GM18519 (cell line): ENCODE measurements around the gene SLC35E1.
A peak's percentile ranks its signal among the peaks of the same experiment; 100 is the strongest.

ENCODE experiments used
- ATAC-seq: cut with Tn5 transposase; IDR thresholded peaks from one replicate; pipeline ENCODE4 v1.9.1; 2021; ENCODE audit warnings: mild to moderate bottlenecking, moderate library complexity; ENCODE audit not compliant: unreplicated experiment, low FRiP score

Gene SLC35E1

DNA sequence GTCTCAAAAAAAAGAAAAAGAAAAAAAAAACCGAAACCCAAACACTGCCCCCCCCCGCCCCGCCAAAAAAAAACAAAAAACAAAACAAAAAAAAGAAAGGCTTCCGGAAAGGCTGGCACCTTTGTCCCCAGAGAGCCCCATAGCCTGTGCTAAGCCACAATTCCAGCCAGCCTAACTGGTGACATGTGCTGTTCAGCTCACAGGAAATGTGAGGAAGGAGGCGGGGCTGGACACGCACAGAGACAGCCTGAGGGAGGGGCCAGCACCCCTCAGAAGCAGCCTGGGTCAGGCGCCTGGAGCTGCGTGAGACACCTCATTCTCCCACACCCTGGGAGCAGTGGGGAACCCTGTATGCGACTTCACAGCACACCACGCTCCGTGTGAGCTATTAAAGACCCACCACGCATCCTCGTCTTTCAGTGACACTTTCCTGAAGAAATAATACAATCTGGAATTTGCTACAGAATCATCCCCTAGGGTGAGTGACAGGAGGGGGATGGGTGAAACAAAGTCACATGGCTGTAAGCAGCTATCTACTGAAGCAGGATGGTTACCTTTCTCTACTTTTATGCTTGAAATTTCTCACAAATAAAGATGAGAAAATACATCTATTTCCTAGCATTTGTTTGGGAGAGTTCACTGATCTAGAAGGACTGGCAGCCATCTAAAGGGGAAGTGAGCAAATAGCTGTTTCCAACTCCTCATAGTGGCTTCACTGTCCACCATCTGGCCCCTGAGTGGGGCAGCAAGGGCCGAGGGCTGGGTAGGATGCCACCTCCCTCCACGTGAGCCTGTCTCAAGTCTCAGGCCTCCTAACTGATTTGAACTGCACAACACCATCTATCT is 12.3 kb upstream of the SLC35E1 start:
- ATAC-seq = peak; percentile 44

DNA sequence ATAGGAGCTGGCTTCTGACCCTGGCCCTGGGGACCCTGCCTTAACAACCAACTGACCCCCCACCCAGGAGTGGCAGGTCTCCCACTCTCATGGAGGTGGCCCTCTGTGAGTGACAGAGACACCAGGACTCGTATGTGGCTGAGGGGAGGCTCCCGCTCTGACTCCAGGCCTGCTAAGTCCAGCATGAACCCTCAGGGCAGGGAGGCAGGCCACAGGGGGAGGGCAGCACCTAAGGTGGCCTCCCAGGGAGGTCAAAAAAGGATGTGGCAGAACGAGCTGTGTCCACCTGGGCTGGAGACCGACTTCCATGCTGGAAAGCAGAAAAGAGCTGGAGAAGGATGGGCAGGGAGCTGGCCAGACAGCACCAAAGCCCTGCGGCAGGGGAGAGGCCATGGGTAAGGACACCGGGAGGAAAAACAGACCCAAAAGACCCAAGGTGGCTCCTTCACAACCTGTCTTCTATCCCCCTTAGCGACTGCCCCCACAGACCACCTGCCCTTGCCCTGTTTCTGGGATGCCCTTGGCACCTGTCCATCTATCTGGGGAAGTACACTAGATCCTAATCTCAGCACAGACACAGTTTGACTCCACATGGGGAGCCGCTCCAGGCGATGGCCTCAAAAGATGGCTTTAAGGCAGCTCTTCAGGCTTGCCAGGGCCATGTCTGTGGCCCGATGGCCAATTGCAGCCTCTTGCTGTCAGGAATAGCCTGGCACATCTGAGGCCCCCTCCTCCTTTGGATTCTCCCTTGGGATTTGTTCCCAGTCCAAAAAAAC is 10.5 kb upstream of the SLC35E1 start:
- ATAC-seq = no peak

DNA sequence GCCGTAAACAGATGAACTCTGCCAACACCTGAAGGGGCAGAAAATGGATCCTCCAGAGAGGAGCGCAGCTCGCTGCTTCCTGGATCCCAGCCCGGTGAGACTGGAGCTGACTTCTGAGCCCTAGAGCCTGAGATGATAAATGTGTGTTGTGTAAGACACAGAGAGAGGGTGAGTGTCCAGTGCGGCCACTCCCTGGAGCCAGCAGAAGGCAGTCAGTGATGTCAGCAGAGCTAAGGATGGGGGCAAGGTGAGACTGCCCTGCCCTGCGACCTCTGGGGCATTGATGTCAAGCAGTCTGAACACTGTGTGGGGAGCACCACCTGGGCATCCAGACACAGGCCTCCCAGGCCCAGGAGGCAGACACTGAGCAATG is 9.7 kb upstream of the SLC35E1 start:
- no peak for ATAC-seq

DNA sequence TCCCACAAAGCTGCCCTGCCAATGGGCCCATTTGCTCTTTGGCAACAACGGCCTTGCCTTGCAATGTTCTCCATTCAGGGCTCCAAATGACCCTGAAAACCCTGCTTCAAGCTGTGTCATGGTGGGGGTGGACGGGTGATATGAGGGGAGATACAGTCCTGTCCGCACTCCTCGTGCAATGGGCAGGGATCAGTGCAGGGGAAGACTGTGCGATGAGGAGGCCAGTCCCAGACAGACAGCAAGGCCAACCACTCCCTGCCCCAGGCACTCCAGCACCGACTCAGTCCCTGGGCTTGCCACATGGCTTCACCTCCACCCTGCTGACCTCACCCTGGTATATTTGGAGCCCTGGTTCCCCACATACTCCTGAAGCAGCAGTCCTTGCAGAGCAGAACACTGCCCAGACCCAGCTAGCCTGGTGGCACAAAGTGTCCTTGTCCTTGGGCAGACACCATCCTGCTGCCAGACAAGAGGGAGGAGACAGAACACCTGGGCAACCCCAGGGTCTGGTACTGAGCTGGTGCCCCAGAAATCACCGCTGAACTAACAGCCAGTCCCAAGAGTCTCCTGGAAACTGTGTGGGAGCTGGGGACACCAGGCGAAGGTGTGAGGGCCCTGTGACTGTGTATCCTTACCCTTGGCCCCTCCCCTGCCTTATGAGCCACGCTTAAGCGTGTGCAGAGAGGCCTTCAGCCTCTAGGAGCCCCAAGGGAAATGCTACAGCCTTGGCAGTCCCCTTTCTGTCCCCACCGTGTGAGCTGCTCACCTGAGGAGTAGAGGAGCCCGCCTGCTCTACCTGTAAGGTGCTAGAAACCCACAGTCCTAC is 9.1 kb upstream of the SLC35E1 start:
- ATAC-seq = no peak

DNA sequence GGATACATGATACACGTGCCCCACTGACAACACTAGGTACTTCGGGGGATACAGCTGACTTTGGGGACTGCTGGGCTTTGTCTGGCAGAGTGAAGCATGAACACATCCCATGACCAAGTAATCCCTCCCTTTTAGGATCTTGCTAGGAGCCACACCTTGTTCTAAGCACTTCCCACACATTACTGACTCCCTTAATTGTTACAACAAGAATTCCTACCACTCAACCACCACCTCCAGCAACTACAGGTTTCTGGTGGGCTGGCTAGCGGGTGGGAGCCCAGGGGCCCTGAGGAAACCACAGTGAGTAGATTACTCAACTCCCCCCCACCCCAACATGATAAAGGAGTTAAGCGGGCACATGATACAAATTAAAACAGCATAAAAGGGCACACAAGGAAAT is 7.2 kb upstream of the SLC35E1 start:
- no peak for ATAC-seq

DNA sequence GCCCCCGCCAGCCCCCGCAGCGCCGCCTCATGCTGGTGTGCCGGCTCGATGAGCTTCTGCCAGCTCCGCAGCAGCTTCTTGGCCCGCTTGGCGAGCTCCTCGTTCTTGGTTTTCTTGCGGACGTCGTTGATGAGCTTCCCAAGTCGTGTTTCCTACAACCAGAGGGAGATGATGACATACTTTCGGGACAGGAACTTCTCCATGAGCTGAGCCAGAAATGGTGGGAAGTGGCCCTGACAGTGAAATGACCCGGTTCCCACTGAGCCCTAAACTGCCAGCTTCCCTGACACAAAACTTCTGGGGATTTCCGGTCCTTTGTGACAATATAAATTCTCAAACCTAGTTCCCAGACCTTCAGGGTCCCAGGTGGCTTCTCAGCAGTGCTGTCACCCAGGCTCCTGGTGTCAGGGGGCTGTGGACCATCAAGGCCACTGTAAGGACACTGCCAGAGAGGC is 5.3 kb upstream of the SLC35E1 start:
- no peak for ATAC-seq

DNA sequence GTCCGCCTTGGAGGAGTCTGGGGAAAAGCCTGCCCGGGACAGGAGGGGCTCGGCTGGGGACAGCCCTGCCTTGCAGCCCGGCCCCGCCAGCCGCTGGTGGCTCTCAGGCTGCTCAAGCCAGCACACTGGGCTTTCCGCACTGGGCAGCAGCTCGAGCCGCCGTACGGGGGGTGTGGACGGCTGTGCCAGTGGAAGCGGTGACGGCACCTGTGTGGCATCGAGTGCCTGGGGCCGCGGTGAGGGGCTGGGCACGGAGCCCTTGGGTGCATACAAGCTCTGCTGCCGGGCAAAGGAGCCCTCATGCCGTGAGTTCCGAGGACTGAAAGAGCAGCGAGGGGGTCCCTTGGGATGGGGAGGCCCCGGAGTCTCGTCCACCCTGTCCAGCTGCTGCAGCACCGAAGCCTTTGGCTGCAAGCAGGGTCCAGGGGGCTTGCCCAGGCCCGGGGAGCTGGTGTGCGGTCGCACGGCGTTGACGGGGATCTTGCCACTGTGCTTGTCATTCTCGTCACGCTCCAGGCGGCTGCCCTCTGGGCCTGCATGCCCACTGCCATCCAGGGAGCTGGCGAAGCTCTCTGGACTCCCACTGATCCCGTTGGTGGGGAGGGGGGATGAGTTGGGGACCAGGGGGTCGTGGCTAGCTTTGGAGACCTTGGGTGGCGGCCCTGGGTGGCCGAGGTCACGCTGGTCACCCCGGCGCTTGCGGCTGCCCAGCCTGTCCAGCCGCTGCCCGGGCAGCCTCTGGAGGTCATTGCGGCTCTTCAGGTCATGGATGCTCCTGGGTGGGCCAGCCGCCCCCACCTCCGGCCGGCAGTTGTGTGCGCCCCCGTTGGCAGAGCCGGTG is 4.7 kb upstream of the SLC35E1 start:
- no peak for ATAC-seq

DNA sequence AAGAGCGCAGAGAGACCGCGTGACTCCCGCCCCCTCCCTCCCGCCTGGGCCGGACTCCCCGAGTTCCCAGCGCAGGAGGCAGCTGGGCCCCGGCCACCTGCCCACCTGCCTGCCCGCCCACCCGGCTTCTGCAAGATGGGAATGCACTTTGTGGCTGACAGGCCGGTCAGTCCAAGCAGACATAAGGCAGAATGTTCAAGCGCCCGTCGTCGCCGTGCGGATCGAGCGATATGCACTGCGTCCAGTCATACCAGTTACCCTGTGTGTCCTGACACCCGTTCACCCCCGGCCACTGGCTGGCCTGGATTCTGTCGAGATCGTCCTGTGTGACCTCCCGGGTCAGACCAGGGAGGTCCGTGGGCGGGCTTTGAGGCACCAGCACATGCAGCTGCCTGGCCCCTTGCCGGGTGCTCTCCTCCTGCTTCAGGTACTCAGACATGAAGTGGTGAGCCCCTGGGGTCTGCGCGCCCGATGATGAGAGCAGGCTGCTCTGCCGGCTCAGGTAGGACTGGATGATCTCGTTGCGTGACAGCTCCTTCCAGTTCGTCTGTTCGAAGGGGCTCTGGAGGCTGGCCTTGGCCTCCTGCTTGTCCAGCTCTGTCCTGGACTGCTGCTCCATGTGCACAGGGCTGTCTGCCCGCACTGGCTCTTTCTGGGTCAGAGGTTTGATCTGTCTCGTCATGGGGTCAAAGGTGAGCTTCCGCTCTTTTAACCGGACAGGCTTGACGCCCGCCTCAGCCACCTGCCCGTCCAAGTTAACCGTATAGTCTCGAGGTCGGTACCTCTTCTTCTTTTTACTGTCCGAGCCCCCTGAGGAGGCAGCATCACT is 3.9 kb upstream of the SLC35E1 start:
- no peak for ATAC-seq

DNA sequence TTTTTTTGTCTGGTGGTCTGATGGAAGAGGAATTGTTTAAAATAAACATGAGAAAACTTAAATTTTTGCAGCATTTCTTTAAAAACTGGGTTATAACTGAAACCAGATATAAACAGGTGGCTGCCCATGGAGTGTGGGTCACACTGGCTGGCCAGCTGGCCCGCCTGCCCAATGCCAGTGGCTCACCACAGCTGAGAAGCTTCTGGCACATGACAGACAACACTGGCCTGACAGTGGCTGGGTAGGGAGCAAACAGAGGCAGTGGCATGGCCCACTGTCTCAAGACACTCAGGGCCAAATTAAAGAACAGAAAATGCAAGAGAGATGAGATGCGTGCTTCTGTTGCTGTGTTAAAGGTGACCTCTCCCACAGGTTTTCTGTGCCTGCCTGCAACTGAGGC is 3.1 kb upstream of the SLC35E1 start:
- no peak for ATAC-seq

DNA sequence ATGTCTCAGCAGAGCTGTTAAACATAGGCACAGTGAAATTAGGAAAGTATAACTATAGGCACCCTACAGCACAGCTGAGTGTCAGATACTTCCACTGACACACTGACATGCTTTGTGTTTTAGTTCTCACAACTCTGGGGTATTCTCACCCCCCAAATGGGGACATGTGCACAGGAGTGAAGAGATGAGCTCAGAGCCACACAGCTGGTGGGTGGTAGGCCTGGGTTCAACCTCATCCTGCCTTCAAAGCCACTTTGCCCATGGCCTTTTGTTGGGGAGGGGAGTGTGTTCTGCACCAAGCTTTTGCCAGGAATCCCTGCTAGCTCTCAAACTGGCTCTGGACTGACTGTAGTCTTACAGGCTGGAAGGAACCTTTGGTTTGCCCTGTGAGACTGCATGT is 1.7 kb upstream of the SLC35E1 start:
- ATAC-seq = no peak

DNA sequence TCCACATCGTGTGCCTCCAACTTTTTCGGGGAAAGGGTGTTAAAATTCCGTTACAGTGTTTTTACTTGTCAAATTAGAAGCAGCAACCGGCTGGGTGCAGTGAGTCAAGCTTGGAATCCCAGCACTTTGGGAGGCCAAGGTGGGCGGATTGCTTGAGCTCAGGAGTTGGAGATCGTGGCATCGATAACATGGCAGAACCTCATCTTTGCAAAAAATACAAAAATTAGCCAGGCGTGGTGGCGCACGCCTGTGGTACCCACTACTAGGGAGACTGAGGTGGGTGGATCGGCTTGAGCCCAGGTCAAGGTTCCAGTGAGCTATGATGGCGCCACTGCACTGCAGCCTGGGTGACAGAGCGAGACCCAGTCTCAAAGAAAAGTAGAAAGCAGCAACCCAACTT is 1.1 kb upstream of the SLC35E1 start:
- no peak for ATAC-seq

DNA sequence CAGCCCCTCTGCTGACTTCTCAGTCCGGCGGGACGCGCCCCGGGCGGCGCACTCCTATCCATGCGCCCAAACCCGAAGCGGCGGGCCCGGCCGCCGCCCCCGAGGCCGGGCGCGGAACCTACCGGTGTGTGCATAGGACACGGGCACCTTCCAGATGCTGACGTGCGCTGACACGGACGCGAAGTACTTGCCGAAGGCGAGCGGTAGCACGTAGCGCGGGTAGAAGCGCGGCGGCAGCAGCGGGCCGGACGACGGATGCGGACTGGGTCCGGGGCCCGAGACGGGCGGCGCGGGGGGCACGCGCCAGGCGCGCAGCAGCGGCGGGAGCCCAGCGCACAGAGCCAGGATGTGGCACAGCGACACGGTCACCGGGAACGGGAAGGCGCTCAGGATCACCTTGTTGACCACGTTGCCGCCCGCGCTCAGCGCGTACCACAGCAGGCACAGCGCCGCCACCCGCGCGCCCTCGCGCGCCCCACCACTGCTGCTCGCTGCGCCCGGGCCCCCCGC is 338 bp downstream of the SLC35E1 start:
- ATAC-seq = peak; percentile 20

DNA sequence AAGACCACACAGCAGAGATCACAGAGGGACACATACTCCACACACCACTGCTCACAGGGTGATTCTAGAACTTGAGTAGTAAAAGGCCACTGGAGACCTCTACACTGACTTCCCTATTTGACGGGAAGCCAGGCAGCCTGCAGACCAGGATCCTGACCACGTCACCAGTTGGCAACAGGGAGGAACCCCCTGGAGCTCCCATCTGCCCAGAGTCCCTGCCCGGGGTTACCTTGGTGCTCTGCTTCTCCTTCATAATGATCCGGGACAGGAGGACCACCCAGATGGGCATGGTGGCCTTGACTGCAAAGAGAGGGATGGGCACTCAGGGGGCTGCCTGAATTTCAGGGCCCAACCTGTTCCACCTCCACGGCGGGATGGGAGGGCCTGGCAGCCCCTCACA is 932 bp downstream of the SLC35E1 start:
- ATAC-seq = no peak

DNA sequence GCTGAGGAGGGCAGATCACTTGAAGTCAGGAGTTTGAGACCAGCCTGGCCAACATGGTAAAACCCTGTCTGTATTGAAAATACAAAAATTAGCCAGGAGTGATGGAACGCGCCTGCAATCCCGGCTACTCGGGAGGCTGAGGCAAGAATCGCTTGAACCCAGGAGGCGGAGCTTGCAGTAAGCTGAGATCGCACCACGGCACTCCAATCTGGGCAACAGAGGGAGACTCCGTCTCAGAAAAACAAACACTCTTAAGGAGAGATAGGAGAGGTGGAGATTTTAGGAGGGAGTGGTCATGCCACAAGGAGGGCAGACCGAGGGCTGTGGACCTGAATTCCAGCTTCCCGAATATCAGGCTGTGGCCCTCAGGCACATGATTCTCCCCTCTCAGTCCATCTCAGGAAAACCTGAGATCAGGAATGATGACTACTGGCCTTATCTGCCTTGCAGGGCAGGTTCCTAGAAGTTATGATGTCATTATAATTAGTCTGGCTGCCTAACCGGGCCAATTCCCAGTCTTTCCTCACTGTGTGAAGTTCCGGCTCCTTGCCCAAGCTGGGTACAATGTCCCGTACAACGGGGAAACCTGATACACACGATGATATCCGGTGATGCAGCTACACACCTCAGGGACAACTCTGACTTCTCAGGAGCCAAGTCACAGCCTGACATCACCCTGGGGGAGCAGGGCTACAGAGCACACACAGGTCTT is 2.5 kb downstream of the SLC35E1 start:
- ATAC-seq = no peak

DNA sequence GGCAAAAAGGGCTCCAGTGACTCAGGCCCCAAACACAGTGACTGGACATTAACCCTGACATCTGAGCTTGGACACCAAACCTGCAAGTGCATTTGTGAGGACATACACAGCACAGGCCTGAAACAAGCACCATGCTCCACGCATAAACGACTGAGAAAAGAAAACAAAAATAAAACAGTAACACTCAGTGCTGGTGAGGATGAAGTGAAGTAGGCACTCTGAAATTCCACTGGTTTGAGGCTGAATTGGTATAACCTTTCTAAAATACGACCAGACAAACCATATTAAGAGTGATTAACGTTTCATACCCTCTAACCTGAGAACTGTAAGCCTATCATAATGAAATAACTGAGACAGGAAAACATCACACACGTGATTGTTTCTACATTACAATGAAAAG is 5.5 kb downstream of the SLC35E1 start:
- no peak for ATAC-seq

DNA sequence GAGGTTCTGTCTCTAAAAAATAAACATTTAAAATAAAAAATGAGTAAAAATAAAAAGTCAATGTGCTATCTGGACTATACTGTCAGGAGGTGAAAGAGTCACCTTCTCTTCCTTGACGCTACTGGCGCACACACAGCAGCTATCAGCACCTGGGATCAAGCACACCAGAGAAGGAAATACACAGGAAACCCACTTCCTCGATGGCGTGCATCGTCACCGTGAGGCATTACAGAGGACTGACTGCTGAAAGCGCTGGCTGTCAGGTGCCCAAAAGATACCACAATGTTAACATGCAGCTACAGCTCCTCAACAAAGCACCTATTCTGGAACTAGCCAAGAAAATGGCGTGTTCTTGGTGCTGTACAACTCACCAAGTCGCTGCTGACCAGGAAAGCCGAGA is 6.1 kb downstream of the SLC35E1 start:
- no peak for ATAC-seq

DNA sequence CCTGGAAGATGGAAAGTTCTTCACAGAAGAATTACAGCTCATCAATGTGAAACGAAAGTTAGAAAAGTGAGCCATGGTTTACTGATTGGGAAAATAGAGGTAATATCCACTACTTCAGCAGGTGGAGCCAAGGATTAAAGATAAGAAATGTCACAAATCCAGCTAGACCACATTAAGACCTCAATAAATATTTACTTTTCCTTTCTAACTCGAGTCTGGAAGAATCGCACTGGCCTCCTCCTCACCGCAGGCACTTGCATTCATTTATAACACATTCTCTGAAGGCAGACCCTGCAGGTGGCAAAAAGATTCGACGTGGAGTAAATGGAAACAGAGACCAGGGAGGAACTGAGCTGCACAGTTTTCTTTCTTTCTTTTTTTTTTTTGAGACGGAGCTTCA is 7.4 kb downstream of the SLC35E1 start:
- ATAC-seq = no peak

DNA sequence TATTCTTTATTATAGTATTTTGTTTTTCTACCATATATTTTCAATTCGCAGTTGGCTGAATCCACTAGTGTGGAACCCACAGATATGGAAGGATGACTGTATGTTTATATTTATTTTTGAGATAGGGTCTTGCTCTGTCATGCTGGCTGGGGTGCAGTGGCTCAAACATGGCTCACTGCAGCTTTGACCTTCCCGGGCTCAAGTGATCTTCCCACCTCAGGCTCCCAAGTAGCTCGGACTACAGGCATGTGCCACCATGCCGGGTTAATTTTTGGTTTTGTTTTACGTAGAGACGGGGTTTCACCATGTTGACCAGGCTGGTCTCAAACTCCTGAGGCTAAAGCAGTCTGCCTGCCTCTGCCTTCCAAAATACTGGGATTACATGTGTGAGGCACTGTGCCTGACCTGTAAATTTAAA is 9.6 kb downstream of the SLC35E1 start:
- no peak for ATAC-seq
